ENCODE data around the gene LARGE1. TPM values are rescaled to one million over a fixed set of nuclear protein-coding genes. Genes with fewer than 3 reads are reported as not detected.

Gene LARGE1
- total and polyA plus RNA-seq, 2 of the 13 experiments (the other 11 are each of a cell fraction or from before 2014, with no cell fraction given) = 8.4 to 11.0 TPM

DNA sequence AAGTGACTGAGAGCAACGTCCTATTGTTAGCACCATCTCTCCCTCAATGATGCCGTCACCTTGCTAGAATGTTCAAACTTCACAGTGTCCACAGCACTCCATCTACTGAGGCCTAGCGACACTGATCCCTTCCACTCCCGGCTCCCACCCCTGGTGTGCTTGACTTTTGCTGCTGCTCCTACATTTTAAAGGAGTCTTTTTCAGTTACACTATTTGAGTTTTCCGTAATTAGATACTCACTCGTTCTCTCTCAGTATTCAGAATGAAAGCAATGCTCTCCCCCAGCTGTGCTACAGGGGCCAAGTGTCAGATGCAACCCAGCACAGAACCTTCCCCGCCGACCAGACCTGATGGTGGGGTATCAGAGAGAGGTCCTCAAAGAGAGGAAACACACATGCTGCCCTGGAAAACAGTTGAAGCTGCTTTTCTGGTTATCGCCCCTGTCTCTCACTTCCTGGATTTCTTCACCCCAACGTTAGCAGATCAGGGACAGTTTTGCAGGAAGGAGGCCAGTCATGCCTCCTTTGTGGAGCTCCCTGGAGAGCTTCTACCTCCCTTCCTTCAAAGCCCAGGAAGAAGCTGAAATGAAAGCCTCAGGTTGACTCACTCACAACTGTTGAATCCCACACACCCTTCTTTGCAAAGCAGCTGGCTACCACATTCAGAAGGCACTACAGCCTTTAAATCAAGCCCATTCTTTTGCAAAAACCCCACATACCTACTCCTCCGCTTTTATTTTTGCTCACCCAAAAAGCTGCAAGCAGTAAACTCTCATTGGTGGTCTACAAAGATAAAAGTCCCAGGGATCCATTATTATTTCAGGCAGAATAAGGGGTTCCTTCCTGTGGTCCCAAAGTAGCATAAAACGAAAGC, 23.5 kb downstream of the LARGE1 start:
- WGBS (ENCODE audit: low lambda C conversion rate) = 87% methylated on average over 12 of the region's 12 CpGs
- FAIRE-seq = no peak
- in situ Hi-C loops (cut with HindIII; ENCODE audit: extremely low pct_ligation_motif_present, low pct_unique_long_range_greater_than_20kb) = no loop called here

More for the DNA sequence above, 23.5 kb downstream of the LARGE1 start:
- TF ChIP-seq ASH2L (IDR thresholded peaks at IDR 0.05; ENCODE audit: insufficient read length, low read depth, low read length) (no peak), NR2F6 (IDR thresholded peaks at IDR 0.05) (no peak), NR2F6 (CRISPR knock-in tag; IDR thresholded peaks at IDR 0.05) (no peak), SMARCC2 (IDR thresholded peaks at IDR 0.05) (no peak), SCMH1 (CRISPR knock-in tag; IDR thresholded peaks at IDR 0.05; ENCODE audit: borderline replicate concordance) (no peak), ZNF10 (CRISPR knock-in tag; IDR thresholded peaks at IDR 0.05; ENCODE audit: borderline replicate concordance, low read depth) (no peak), ZNF530 (CRISPR knock-in tag; IDR thresholded peaks at IDR 0.05; ENCODE audit: low read depth) (no peak), ZFP41 (CRISPR knock-in tag; IDR thresholded peaks at IDR 0.05; ENCODE audit: borderline replicate concordance) (no peak), TP53 (CRISPR knock-in tag; conservative IDR thresholded peaks at IDR 0.05) (no peak), SIN3B (IDR thresholded peaks at IDR 0.05; ENCODE audit: low read length) (no peak)
- TF ChIP-seq, protein P1, sequence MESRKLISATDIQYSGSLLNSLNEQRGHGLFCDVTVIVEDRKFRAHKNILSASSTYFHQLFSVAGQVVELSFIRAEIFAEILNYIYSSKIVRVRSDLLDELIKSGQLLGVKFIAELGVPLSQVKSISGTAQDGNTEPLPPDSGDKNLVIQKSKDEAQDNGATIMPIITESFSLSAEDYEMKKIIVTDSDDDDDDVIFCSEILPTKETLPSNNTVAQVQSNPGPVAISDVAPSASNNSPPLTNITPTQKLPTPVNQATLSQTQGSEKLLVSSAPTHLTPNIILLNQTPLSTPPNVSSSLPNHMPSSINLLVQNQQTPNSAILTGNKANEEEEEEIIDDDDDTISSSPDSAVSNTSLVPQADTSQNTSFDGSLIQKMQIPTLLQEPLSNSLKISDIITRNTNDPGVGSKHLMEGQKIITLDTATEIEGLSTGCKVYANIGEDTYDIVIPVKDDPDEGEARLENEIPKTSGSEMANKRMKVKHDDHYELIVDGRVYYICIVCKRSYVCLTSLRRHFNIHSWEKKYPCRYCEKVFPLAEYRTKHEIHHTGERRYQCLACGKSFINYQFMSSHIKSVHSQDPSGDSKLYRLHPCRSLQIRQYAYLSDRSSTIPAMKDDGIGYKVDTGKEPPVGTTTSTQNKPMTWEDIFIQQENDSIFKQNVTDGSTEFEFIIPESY (CRISPR knock-in tag; IDR thresholded peaks at IDR 0.05) = no peak
- TF ChIP-seq, protein P2, sequence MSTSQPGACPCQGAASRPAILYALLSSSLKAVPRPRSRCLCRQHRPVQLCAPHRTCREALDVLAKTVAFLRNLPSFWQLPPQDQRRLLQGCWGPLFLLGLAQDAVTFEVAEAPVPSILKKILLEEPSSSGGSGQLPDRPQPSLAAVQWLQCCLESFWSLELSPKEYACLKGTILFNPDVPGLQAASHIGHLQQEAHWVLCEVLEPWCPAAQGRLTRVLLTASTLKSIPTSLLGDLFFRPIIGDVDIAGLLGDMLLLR (CRISPR knock-in tag; IDR thresholded peaks at IDR 0.05) = no peak
- TF ChIP-seq, protein P3, sequence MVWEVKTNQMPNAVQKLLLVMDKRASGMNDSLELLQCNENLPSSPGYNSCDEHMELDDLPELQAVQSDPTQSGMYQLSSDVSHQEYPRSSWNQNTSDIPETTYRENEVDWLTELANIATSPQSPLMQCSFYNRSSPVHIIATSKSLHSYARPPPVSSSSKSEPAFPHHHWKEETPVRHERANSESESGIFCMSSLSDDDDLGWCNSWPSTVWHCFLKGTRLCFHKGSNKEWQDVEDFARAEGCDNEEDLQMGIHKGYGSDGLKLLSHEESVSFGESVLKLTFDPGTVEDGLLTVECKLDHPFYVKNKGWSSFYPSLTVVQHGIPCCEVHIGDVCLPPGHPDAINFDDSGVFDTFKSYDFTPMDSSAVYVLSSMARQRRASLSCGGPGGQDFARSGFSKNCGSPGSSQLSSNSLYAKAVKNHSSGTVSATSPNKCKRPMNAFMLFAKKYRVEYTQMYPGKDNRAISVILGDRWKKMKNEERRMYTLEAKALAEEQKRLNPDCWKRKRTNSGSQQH (CRISPR knock-in tag; IDR thresholded peaks at IDR 0.05; ENCODE audit: low read depth) = no peak
- Histone ChIP-seq H3K79me2 (ENCODE audit: insufficient read depth, low read length) (peaks cover 14% of the 10 kb centered on the region), H3K27ac (ENCODE audit: extremely low read length, insufficient read depth, low read length) (no peak overlapping the region), H3K27me3 (ENCODE audit: control insufficient read depth in 1 of 2, insufficient read depth in 2 of 2, low read length in 2 of 2) (no peaks in the 10 kb centered on the region), H3K4me2 (ENCODE audit: low read depth, low read length) (no peak overlapping the region), H4K20me1 (ENCODE audit: insufficient read depth, low read length) (no peaks in the 10 kb centered on the region; the same call in 1 of the 2 replicates), H3K4me3 (replicated peaks in 1 of 3; ENCODE audit: insufficient read depth in 1 of 3, low read depth in 2 of 3, low read length in 3 of 3) (no peak overlapping the region), H3K9ac (ENCODE audit: insufficient read depth, low read depth, low read length) (no peak overlapping the region), H2AFZ (ENCODE audit: low read length) (no peak overlapping the region), H3K9me3 (ENCODE audit: low read length) (no peaks in the 10 kb centered on the region), H3K36me3 (replicated peaks in 1 of 2; ENCODE audit: control insufficient read depth in 1 of 2, insufficient read depth in 2 of 2, low read length in 2 of 2) (no peaks in the 10 kb centered on the region), H3K4me1 (ENCODE audit: insufficient read depth, low read length) (peaks cover 26% of the 10 kb centered on the region)
- POLR2A ChIA-PET = no interaction called here
- DNase-seq (ENCODE audit: low spot score) (no peak), ATAC-seq (no peak)
- intact Hi-C loops (cut with micrococcal nuclease; ENCODE audit: unreplicated experiment) = no loop called here
- CTCF ChIA-PET (ENCODE audit: low intra/inter-chr PET ratio, low total read pairs) = no interaction called here
- no TSS peak for BruUV-seq (replicated peaks)
